NT2/D1 (cell line): ENCODE data around the gene CACNA1A.

Source experiments
- SUZ12 ChIP-seq: IDR thresholded peaks from 2 replicates; pipeline ENCODE4 v1.6.1; 2011; ENCODE audit not compliant: insufficient read length, insufficient read depth; ENCODE audit errors: extremely low read depth
- YY1 ChIP-seq: IDR thresholded peaks from 2 replicates; pipeline ENCODE4 v1.6.1; 2011; ENCODE audit not compliant: insufficient read length, insufficient read depth

DNA sequence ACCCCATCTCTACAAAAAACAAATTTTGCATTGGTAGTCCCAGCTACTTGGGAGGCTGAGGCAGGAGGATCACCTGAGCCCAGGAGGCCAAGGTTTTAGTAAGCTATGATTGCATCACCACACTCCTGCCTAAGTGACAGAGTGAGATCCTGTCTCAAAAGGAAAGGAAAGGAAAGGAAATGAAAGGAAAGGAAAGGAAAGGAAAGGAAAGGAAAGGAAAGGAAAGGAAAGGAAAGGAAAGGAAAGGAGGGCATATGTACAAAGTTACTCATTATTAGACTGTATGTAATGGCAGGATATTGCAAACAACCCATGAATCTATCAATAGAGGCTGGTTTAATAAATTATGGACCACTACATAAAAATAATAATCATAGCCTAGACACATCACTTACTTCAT, 40.8 kb upstream of the CACNA1A start:
- TF ChIP-seq SUZ12: no peak
- no peak for TF ChIP-seq YY1
